Transverse colon (tissue), 3 donors: Measurements from ENCODE around the gene DCPS.

Experiments used
- CTCF ChIP-seq, 5 experiments: fragments of 200-600 bp in 3 of 5; fragments of 450-650 bp in 2 of 5; sonication (generic) in 3 of 5; IDR thresholded peaks; 1 replicate in 2 of 5; 2 replicates in 3 of 5; pipeline ENCODE4 v1.5.1; 2016 to 2017; ENCODE audit warnings: antibody characterized with exemption in 5 of 5, inconsistent platforms in 3 of 5, mild to moderate bottlenecking in 2 of 5, moderate library complexity in 1 of 5
- EP300 ChIP-seq: sonication (generic); formaldehyde crosslinking; IDR thresholded peaks from one replicate; pipeline ENCODE4 v1.6.1; 2017; ENCODE audit warnings: antibody characterized with exemption, low read depth
- POLR2A ChIP-seq: fragments of 450-650 bp; IDR thresholded peaks from one replicate; pipeline ENCODE4 v1.6.1; 2016; ENCODE audit warnings: antibody characterized with exemption, mild to moderate bottlenecking, moderate library complexity

GRCh38 chr11:126308271-126308671, 4.4 kb downstream of the DCPS start:
- TF ChIP-seq CTCF (IDR thresholded peaks at IDR 0.05) (no peak), EP300 (no peak), POLR2A (no peak)
